ENCODE data around the gene SLC30A10.

Gene SLC30A10

GRCh38 chr1:219924342-219924741, 4.0 kb downstream of the SLC30A10 start:
- no peak for TF ChIP-seq CTCF (IDR thresholded peaks at IDR 0.05; ENCODE audit: unreplicated experiment in 3 of 3)
- no peaks in the 10 kb centered on the region for H3K9me3 Mint-ChIP-seq
- H3K4me3 Mint-ChIP-seq: no peak overlapping the region
- no peak overlapping the region for H3K27ac Mint-ChIP-seq
- H3K36me3 Mint-ChIP-seq (ENCODE audit: low read depth): no peaks in the 10 kb centered on the region
- peaks cover 5% of the 10 kb centered on the region for H3K4me1 Mint-ChIP-seq
- H3K27me3 Mint-ChIP-seq (ENCODE audit: low read depth): peaks cover 47% of the 10 kb centered on the region

- TF ChIP-seq CTCF (IDR thresholded peaks at IDR 0.05; ENCODE audit: unreplicated experiment in 3 of 3): no peak
- Mint-ChIP-seq H3K4me1 (no peaks in the 10 kb centered on the region), H3K9me3 (no peaks in the 10 kb centered on the region), H3K36me3 (ENCODE audit: low read depth) (no peaks in the 10 kb centered on the region), H3K27me3 (ENCODE audit: low read depth) (no peaks in the 10 kb centered on the region), H3K4me3 (no peak overlapping the region), H3K27ac (no peak overlapping the region)
Observed at GRCh38 chr1:219917851-219918466, 10.4 kb downstream of the SLC30A10 start.

- no peak overlapping the region for H3K27ac Mint-ChIP-seq
- H3K9me3 Mint-ChIP-seq: no peaks in the 10 kb centered on the region
- TF ChIP-seq CTCF (IDR thresholded peaks at IDR 0.05; ENCODE audit: unreplicated experiment in 3 of 3): no peak
- no peaks in the 10 kb centered on the region for H3K4me1 Mint-ChIP-seq
- no peak overlapping the region for H3K4me3 Mint-ChIP-seq
- no peaks in the 10 kb centered on the region for H3K27me3 Mint-ChIP-seq (ENCODE audit: low read depth)
- H3K36me3 Mint-ChIP-seq (ENCODE audit: low read depth): no peaks in the 10 kb centered on the region
Observed at GRCh38 chr1:219917281-219917680, 11.1 kb downstream of the SLC30A10 start.

GRCh38 chr1:219916257-219916656, 12.1 kb downstream of the SLC30A10 start:
- Mint-ChIP-seq H3K27ac (no peak overlapping the region), H3K36me3 (ENCODE audit: low read depth) (no peaks in the 10 kb centered on the region), H3K4me3 (no peak overlapping the region), H3K4me1 (no peaks in the 10 kb centered on the region), H3K9me3 (no peaks in the 10 kb centered on the region), H3K27me3 (ENCODE audit: low read depth) (no peaks in the 10 kb centered on the region)
- TF ChIP-seq CTCF (IDR thresholded peaks at IDR 0.05; ENCODE audit: unreplicated experiment in 3 of 3): no peak

GRCh38 chr1:219913005-219913770, 15.2 kb downstream of the SLC30A10 start:
- Mint-ChIP-seq H3K36me3 (ENCODE audit: low read depth) (no peaks in the 10 kb centered on the region), H3K27ac (no peak overlapping the region), H3K27me3 (ENCODE audit: low read depth) (no peaks in the 10 kb centered on the region), H3K4me3 (no peak overlapping the region), H3K4me1 (no peaks in the 10 kb centered on the region), H3K9me3 (no peaks in the 10 kb centered on the region)
- TF ChIP-seq CTCF (IDR thresholded peaks at IDR 0.05; ENCODE audit: unreplicated experiment in 3 of 3): no peak

- TF ChIP-seq CTCF (IDR thresholded peaks at IDR 0.05; ENCODE audit: unreplicated experiment in 3 of 3): no peak
- Mint-ChIP-seq H3K27me3 (ENCODE audit: low read depth) (peaks cover 4% of the 10 kb centered on the region), H3K4me3 (no peak overlapping the region), H3K27ac (no peak overlapping the region), H3K36me3 (ENCODE audit: low read depth) (no peaks in the 10 kb centered on the region), H3K4me1 (no peaks in the 10 kb centered on the region), H3K9me3 (no peaks in the 10 kb centered on the region)
Observed at GRCh38 chr1:219910716-219911115, 17.6 kb downstream of the SLC30A10 start.

Data from nephron (organoid).